GM23248 (cell line): ENCODE data around the gene TENT5C. TPM values are rescaled to one million over a fixed set of nuclear protein-coding genes. Genes with fewer than 3 reads are reported as not detected.

ENCODE experiments used
- DNase-seq: peaks from one replicate; pipeline ENCODE4 v3.0.0-alpha.2; 2015
- H2AFZ ChIP-seq: fragments of 200-600 bp; sonication (generic); 2 replicates; pipeline ENCODE4 v1.6.1; 2016; ENCODE audit warnings: antibody characterized with exemption
- H3F3A ChIP-seq: fragments of 200-600 bp; sonication (generic); 2 replicates; pipeline ENCODE4 v1.6.1; 2016; ENCODE audit warnings: mild to moderate bottlenecking, antibody characterized with exemption, mixed run types; ENCODE audit not compliant: insufficient read depth
- H3K27ac ChIP-seq: fragments of 200-600 bp; sonication (generic); 2 replicates; pipeline ENCODE4 v1.5.1; 2016; ENCODE audit warnings: mild to moderate bottlenecking
- H3K27me3 ChIP-seq: fragments of 200-600 bp; sonication (generic); replicated peaks from 2 replicates; pipeline ENCODE4 v1.6.1; 2016; ENCODE audit warnings: mild to moderate bottlenecking; ENCODE audit not compliant: insufficient read depth
- H3K36me3 ChIP-seq: fragments of 200-600 bp; sonication (generic); 2 replicates; pipeline ENCODE4 v1.6.1; 2016; ENCODE audit warnings: low read depth, mild to moderate bottlenecking
- H3K4me1 ChIP-seq: fragments of 200-600 bp; sonication (generic); 2 replicates; pipeline ENCODE4 v1.6.1; 2016; ENCODE audit warnings: mild to moderate bottlenecking; ENCODE audit not compliant: insufficient read depth
- H3K4me2 ChIP-seq: fragments of 200-600 bp; sonication (generic); one replicate; pipeline ENCODE4 v1.6.1; 2016; ENCODE audit warnings: mild to moderate bottlenecking; ENCODE audit not compliant: unreplicated experiment
- H3K4me3 ChIP-seq: fragments of 200-600 bp; sonication (generic); 2 replicates; pipeline ENCODE4 v1.5.1; 2016; ENCODE audit warnings: mild to moderate bottlenecking
- H3K79me2 ChIP-seq: fragments of 200-600 bp; sonication (generic); 2 replicates; pipeline ENCODE4 v1.6.1; 2016; ENCODE audit warnings: mild to moderate bottlenecking; ENCODE audit not compliant: insufficient read depth
- H3K9ac ChIP-seq: fragments of 200-600 bp; sonication (generic); 2 replicates; pipeline ENCODE4 v1.6.1; 2016; ENCODE audit warnings: mild to moderate bottlenecking
- H3K9me2 ChIP-seq: fragments of 200-600 bp; sonication (generic); 2 replicates; pipeline ENCODE4 v1.6.1; 2016; ENCODE audit warnings: mixed run types, mild to moderate bottlenecking, moderate library complexity; ENCODE audit not compliant: insufficient read depth
- H3K9me3 ChIP-seq: fragments of 200-600 bp; sonication (generic); one replicate; pipeline ENCODE4 v1.6.1; 2017; ENCODE audit warnings: low read depth
- H4K20me1 ChIP-seq: fragments of 200-600 bp; sonication (generic); 2 replicates; pipeline ENCODE4 v1.6.0; 2016; ENCODE audit not compliant: insufficient read depth
- EZH2 ChIP-seq: fragments of 200-600 bp; sonication (generic); IDR thresholded peaks from 2 replicates; pipeline ENCODE4 v1.6.1; 2018; ENCODE audit warnings: antibody characterized with exemption, mild to moderate bottlenecking; ENCODE audit not compliant: insufficient read depth, poor library complexity, severe bottlenecking
- EZH2phosphoT487 ChIP-seq: fragments of 200-600 bp; sonication (generic); IDR thresholded peaks from 2 replicates; pipeline ENCODE4 v1.6.1; 2018; ENCODE audit warnings: antibody characterized with exemption, moderate library complexity, mild to moderate bottlenecking, low read depth; ENCODE audit not compliant: insufficient read depth
- WGBS, 2 experiments: methylation state at CpG; one replicate each; pipeline ENCODE4 v1.1.6; 2015 to 2017; ENCODE audit warnings: low lambda C conversion rate in 2 of 2, low coverage in 1 of 2; ENCODE audit errors: missing lambda C conversion rate in 2 of 2; 5-methylcytosine and 5-hydroxymethylcytosine counted together
- in situ Hi-C: fragments of 300-500 bp; cut with MboI; formaldehyde crosslinking; loops from 2 replicates; pipeline ENCODE4 v1.15.0; 2020
- polyA plus RNA-seq: library from polyadenylated mRNA; unstranded; fragments of >200 nt; fragmentation: Nextera tagmentation; extraction: Ambion mirVana; gene quantifications from 2 replicates; pipeline ENCODE4 v1.2.1, GENCODE V29; 2016
- total RNA-seq: library from RNA; depleted of rRNA; stranded (reverse); fragments of >200 nt; shearing (Covaris generic); gene quantifications from 2 replicates; pipeline ENCODE4 v1.2.3, GENCODE V29; 2014; rRNA removed

Gene TENT5C
- total and polyA plus RNA-seq, 2 experiments from 2014 or later, result 0.20 TPM; not detected in 1

GRCh38 chr1:117676615-117677130 lies 70.8 kb downstream of the TENT5C start:
- 82% methylated on average over 7 of the region's 7 CpGs for WGBS, 2 experiments
- Histone ChIP-seq H3K79me2 (no peaks in the 10 kb centered on the region), H2AFZ (no peak overlapping the region), H3K9ac (no peak overlapping the region), H3F3A (peaks cover 20% of the 10 kb centered on the region), H3K4me2 (no peak overlapping the region), H3K27me3 (no peaks in the 10 kb centered on the region), H3K4me3 (no peak overlapping the region), H3K4me1 (peaks cover 22% of the 10 kb centered on the region), H3K27ac (no peak overlapping the region), H3K9me3 (no peaks in the 10 kb centered on the region), H3K9me2 (no peaks in the 10 kb centered on the region), H3K36me3 (no peaks in the 10 kb centered on the region), H4K20me1 (no peaks in the 10 kb centered on the region)
- TF ChIP-seq EZH2phosphoT487 (no peak), EZH2 (no peak)
- in situ Hi-C loops, result no loop called here
- no peak for DNase-seq

Other genes with a start within 250 kb of the TENT5C start
- gene MAN1A2, start 238.6 kb upstream of the TENT5C start, total RNA-seq, result 44.9 and 48.1 TPM in 2 replicates
- gene MAN1A2, start 238.6 kb upstream of the TENT5C start, polyA plus RNA-seq, result 21.1 and 22.8 TPM in 2 replicates